Stomach (tissue), 4 donors: ENCODE data around the gene SERPINB1.

Experiments
- CTCF ChIP-seq, 7 experiments: fragments of 450-650 bp in 4 of 7; fragments of 200-600 bp in 3 of 7; sonication (generic) in 3 of 7; IDR thresholded peaks; one replicate each; pipeline ENCODE4 v1.5.1; 2016 to 2019; ENCODE audit warnings: antibody characterized with exemption in 7 of 7, control low read depth in 2 of 7, mild to moderate bottlenecking in 1 of 7
- POLR2AphosphoS5 ChIP-seq, 3 donors: sonication (generic); formaldehyde crosslinking; IDR thresholded peaks; one replicate each; pipeline ENCODE4 v1.6.1; 2016; ENCODE audit warnings: antibody characterized with exemption in 3 of 3

GRCh38 chr6:2861822-2862164 lies 20.1 kb upstream of the SERPINB1 start:
- TF ChIP-seq POLR2AphosphoS5 (IDR thresholded peaks at IDR 0.05) = no peak
- no peak for TF ChIP-seq CTCF (IDR thresholded peaks at IDR 0.05)
